T-cell (primary cell): ENCODE results near the gene KRTAP10-2. TPM values are rescaled to one million over a fixed set of nuclear protein-coding genes. Genes with fewer than 3 reads are reported as not detected.

Experiments used
- ATAC-seq, 4 experiments: fragments of 200-7000 bp in 3 of 4; fragments of 150-1000 bp in 1 of 4; cut with Tn5 transposase; replicated peaks in 1 of 4; 1 replicate in 3 of 4; 2 replicates in 1 of 4; pipeline ENCODE4 v1.10.0; 2021; ENCODE audit warnings: moderate library complexity in 3 of 4, mild to moderate bottlenecking in 2 of 4, moderate number of reproducible peaks in 1 of 4
- CTCF ChIA-PET, 2 donors: fragments of 300-600 bp; sonication (Branson Sonifier 250); formaldehyde crosslinking; loops; one replicate each; lab custom pipeline; 2022; ENCODE audit warnings: antibody characterized with exemption in 2 of 2; lab: Charles Lee
- POLR2A ChIA-PET, 2 donors: fragments of 300-600 bp; sonication (Branson Sonifier 250); formaldehyde crosslinking; loops; one replicate each; lab custom pipeline; 2022; ENCODE audit warnings: antibody characterized with exemption in 2 of 2; lab: Charles Lee
- DNase-seq, 35 experiments: peaks; one replicate each; pipeline versions ENCODE4 v3.0.0 to v3.0.0-alpha.2; 2013 to 2023
- H3K27ac ChIP-seq: one replicate; pipeline ENCODE4 v1.5.1; 2013; ENCODE audit warnings: low read length
- H3K27me3 ChIP-seq, 2 experiments: replicated peaks in 1 of 2; 1 replicate in 1 of 2; 2 replicates in 1 of 2; pipeline versions ENCODE4 v1.6.1 to v1.7.0; 2013; ENCODE audit warnings: low read length in 1 of 2, mixed read lengths in 1 of 2; ENCODE audit not compliant: control insufficient read depth in 2 of 2, insufficient read depth in 2 of 2; ENCODE audit errors: extremely low read depth in 1 of 2
- H3K36me3 ChIP-seq, 2 donors: 1 replicate in 1 of 2; 2 replicates in 1 of 2; pipeline versions ENCODE4 v1.6.1 to v1.7.0; 2013; ENCODE audit warnings: low read length in 1 of 2; ENCODE audit not compliant: control insufficient read depth in 2 of 2, insufficient read depth in 1 of 2; ENCODE audit errors: extremely low read depth in 1 of 2
- H3K4me1 ChIP-seq, 2 experiments: 1 replicate in 1 of 2; 2 replicates in 1 of 2; pipeline versions ENCODE4 v1.6.1 to v1.7.0; 2013; ENCODE audit warnings: low read length in 2 of 2, mixed read lengths in 1 of 2; ENCODE audit not compliant: insufficient read depth in 2 of 2, control insufficient read depth in 1 of 2; ENCODE audit errors: extremely low read depth in 1 of 2
- H3K4me3 ChIP-seq, 2 donors: 1 replicate in 1 of 2; 2 replicates in 1 of 2; pipeline versions ENCODE4 v1.5.1 to v1.7.0; 2013; ENCODE audit warnings: mild to moderate bottlenecking in 2 of 2, low read length in 1 of 2, moderate library complexity in 1 of 2; ENCODE audit not compliant: control insufficient read depth in 1 of 2; ENCODE audit errors: extremely low read depth in 1 of 2
- H3K9me3 ChIP-seq: 2 replicates; pipeline ENCODE4 v1.7.0; 2013
- H3K27ac Mint-ChIP-seq, 2 donors: one replicate each; pipeline ENCODE4 v1.8.0; 2020 to 2021; ENCODE audit warnings: mild to moderate bottlenecking in 2 of 2, mixed read lengths in 2 of 2
- H3K27me3 Mint-ChIP-seq, 2 donors: one replicate each; pipeline ENCODE4 v1.8.0; 2021 to 2022; ENCODE audit warnings: mixed read lengths in 2 of 2
- H3K36me3 Mint-ChIP-seq: one replicate; pipeline ENCODE4 v1.8.0; 2021; ENCODE audit warnings: mixed read lengths
- H3K4me1 Mint-ChIP-seq, 3 donors: one replicate each; pipeline ENCODE4 v1.8.0; 2020 to 2022; ENCODE audit warnings: mixed read lengths in 3 of 3, mild to moderate bottlenecking in 1 of 3
- H3K4me3 Mint-ChIP-seq, 3 donors: one replicate each; pipeline ENCODE4 v1.8.0; 2020 to 2022; ENCODE audit warnings: mild to moderate bottlenecking in 3 of 3, mixed read lengths in 3 of 3, moderate library complexity in 3 of 3
- H3K9me3 Mint-ChIP-seq, 3 donors: one replicate each; pipeline ENCODE4 v1.8.0; 2020 to 2022; ENCODE audit warnings: mixed read lengths in 3 of 3
- WGBS: methylation state at CpG from one replicate; pipeline ENCODE4 v1.1.5; 2013; ENCODE audit warnings: missing lambda C conversion rate; ENCODE audit not compliant: insufficient coverage; 5-methylcytosine and 5-hydroxymethylcytosine counted together
- total RNA-seq, 35 experiments: library from RNA in 6 of 35; stranded (reverse) in 6 of 35; fragments of 120-200 nt in 1 of 35; gene quantifications; one replicate each; pipeline versions ENCODE4 v1.2.1 to v1.2.4 and lab custom pipeline; 2013 to 2026

Gene KRTAP10-2
- total RNA-seq, 5 donors from 2014 or later (not counting 1 experiment from before 2014, with no cell fraction given): not detected

- no peaks in the 10 kb centered on the region for H3K4me1 Mint-ChIP-seq
- no peak overlapping the region for H3K27ac Mint-ChIP-seq
- Histone ChIP-seq H3K27me3 (peaks cover 0 to 25% of the 10 kb centered on the region in 2 experiments), H3K27ac (no peak overlapping the region), H3K4me1 (no peaks in the 10 kb centered on the region), H3K36me3 (no peaks in the 10 kb centered on the region), H3K9me3 (no peaks in the 10 kb centered on the region), H3K4me3 (no peak overlapping the region)
- ATAC-seq (no peak), DNase-seq (no peak)
- no peaks in the 10 kb centered on the region for H3K9me3 Mint-ChIP-seq
- H3K4me3 Mint-ChIP-seq: no peak overlapping the region
- 90% methylated on average over 13 of the region's 16 CpGs for WGBS
- CTCF ChIA-PET: no interaction called here
- peaks cover 0 to 4% of the 10 kb centered on the region in 2 donors for H3K27me3 Mint-ChIP-seq
- H3K36me3 Mint-ChIP-seq: no peaks in the 10 kb centered on the region
- POLR2A ChIA-PET: no interaction called here
Observed at GRCh38 chr21:44532712-44533111, 18.6 kb downstream of the KRTAP10-2 start.

GRCh38 chr21:44531606-44532564 is 19.4 kb downstream of the KRTAP10-2 start:
- ChIA-PET POLR2A (no interaction called here), CTCF (no interaction called here)
- 74% methylated on average over 28 of the region's 30 CpGs for WGBS
- Histone ChIP-seq H3K4me3 (no peak overlapping the region), H3K27ac (no peak overlapping the region), H3K9me3 (no peaks in the 10 kb centered on the region), H3K36me3 (no peaks in the 10 kb centered on the region), H3K27me3 (peaks cover 0 to 24% of the 10 kb centered on the region in 2 experiments), H3K4me1 (no peaks in the 10 kb centered on the region)
- Mint-ChIP-seq H3K27me3 (peaks cover 0 to 4% of the 10 kb centered on the region in 2 donors), H3K4me1 (no peaks in the 10 kb centered on the region), H3K36me3 (no peaks in the 10 kb centered on the region), H3K4me3 (no peak overlapping the region), H3K27ac (no peak overlapping the region), H3K9me3 (no peaks in the 10 kb centered on the region)
- DNase-seq: no peak
- ATAC-seq: no peak

- WGBS: 90% methylated on average over 21 of the region's 23 CpGs
- DNase-seq (no peak), ATAC-seq (no peak)
- Histone ChIP-seq H3K27ac (no peak overlapping the region), H3K36me3 (no peaks in the 10 kb centered on the region), H3K4me3 (no peak overlapping the region), H3K27me3 (peaks cover 0 to 24% of the 10 kb centered on the region in 2 experiments), H3K9me3 (no peaks in the 10 kb centered on the region), H3K4me1 (no peaks in the 10 kb centered on the region)
- Mint-ChIP-seq H3K4me3 (no peak overlapping the region), H3K36me3 (no peaks in the 10 kb centered on the region), H3K9me3 (no peaks in the 10 kb centered on the region), H3K27me3 (peaks cover 0 to 4% of the 10 kb centered on the region in 2 donors), H3K4me1 (no peaks in the 10 kb centered on the region), H3K27ac (no peak overlapping the region)
- CTCF ChIA-PET: no interaction called here
- POLR2A ChIA-PET: no interaction called here
Observed at GRCh38 chr21:44530903-44531605, 20.3 kb downstream of the KRTAP10-2 start.

GRCh38 chr21:44530221-44530902 is 20.9 kb downstream of the KRTAP10-2 start:
- H3K36me3 Mint-ChIP-seq: no peaks in the 10 kb centered on the region
- WGBS: 79% methylated on average over 7 of the region's 7 CpGs

GRCh38 chr21:44529503-44530125 is 21.7 kb downstream of the KRTAP10-2 start:
- no peaks in the 10 kb centered on the region for H3K36me3 ChIP-seq
- DNase-seq (no peak), ATAC-seq (no peak)
- Mint-ChIP-seq H3K4me3 (no peak overlapping the region), H3K36me3 (no peaks in the 10 kb centered on the region), H3K27ac (no peak overlapping the region), H3K9me3 (no peaks in the 10 kb centered on the region), H3K4me1 (no peaks in the 10 kb centered on the region), H3K27me3 (peaks cover 0 to 4% of the 10 kb centered on the region in 2 donors)
- CTCF ChIA-PET: no interaction called here
- 82% methylated on average over 21 of the region's 23 CpGs for WGBS
- H3K4me1 ChIP-seq: no peaks in the 10 kb centered on the region
- H3K27me3 ChIP-seq: peaks cover 0 to 24% of the 10 kb centered on the region in 2 experiments
- no peaks in the 10 kb centered on the region for H3K9me3 ChIP-seq
- POLR2A ChIA-PET: no interaction called here
- H3K27ac ChIP-seq: no peak overlapping the region
- H3K4me3 ChIP-seq: no peak overlapping the region

More at GRCh38 chr21:44530221-44530902, 20.9 kb downstream of the KRTAP10-2 start:
- H3K4me1 ChIP-seq: no peaks in the 10 kb centered on the region
- peaks cover 0 to 24% of the 10 kb centered on the region in 2 experiments for H3K27me3 ChIP-seq
- H3K27me3 Mint-ChIP-seq: peaks cover 0 to 4% of the 10 kb centered on the region in 2 donors
- ChIA-PET POLR2A (no interaction called here), CTCF (no interaction called here)
- H3K36me3 ChIP-seq: no peaks in the 10 kb centered on the region
- no peak overlapping the region for H3K4me3 Mint-ChIP-seq
- H3K9me3 Mint-ChIP-seq: no peaks in the 10 kb centered on the region
- no peak overlapping the region for H3K27ac Mint-ChIP-seq
- no peaks in the 10 kb centered on the region for H3K4me1 Mint-ChIP-seq
- H3K4me3 ChIP-seq: no peak overlapping the region
- no peak overlapping the region for H3K27ac ChIP-seq
- H3K9me3 ChIP-seq: no peaks in the 10 kb centered on the region
- ATAC-seq (no peak), DNase-seq (no peak)

- Histone ChIP-seq H3K27me3 (peaks cover 0 to 24% of the 10 kb centered on the region in 2 experiments), H3K4me3 (no peak overlapping the region), H3K9me3 (no peaks in the 10 kb centered on the region), H3K4me1 (no peaks in the 10 kb centered on the region), H3K27ac (no peak overlapping the region), H3K36me3 (no peaks in the 10 kb centered on the region)
- Mint-ChIP-seq H3K27me3 (peaks cover 0 to 4% of the 10 kb centered on the region in 2 donors), H3K36me3 (no peaks in the 10 kb centered on the region), H3K9me3 (no peaks in the 10 kb centered on the region), H3K4me1 (no peaks in the 10 kb centered on the region), H3K27ac (no peak overlapping the region), H3K4me3 (no peak overlapping the region)
- ATAC-seq (no peak), DNase-seq (peak in 1 of 35 experiments; percentile 1)
- ChIA-PET POLR2A (no interaction called here), CTCF (no interaction called here)
- 93% methylated on average over 12 of the region's 17 CpGs for WGBS
Observed at GRCh38 chr21:44529011-44529421, 22.3 kb downstream of the KRTAP10-2 start.
